ENCODE data around the gene PTGER1.
"Not testable (repeated sequence)": the region's sequence is repeated elsewhere in the genome, so short reads cannot be mapped to it uniquely, and the experiment has no call there.

The PTGER1 gene

GRCh38 chr19:14473073-14473977 is 1.8 kb downstream of the PTGER1 start:
- DNase-seq = no peak

- no peak for DNase-seq
Measured at GRCh38 chr19:14472202-14472938, 2.8 kb downstream of the PTGER1 start.

GRCh38 chr19:14471436-14472187 is 3.5 kb downstream of the PTGER1 start:
- DNase-seq = no peak

GRCh38 chr19:14470031-14470876 is 4.9 kb downstream of the PTGER1 start:
- DNase-seq = no peak

- DNase-seq = no peak
Measured at GRCh38 chr19:14467816-14468215, 7.3 kb downstream of the PTGER1 start.

- DNase-seq = no peak
Measured at GRCh38 chr19:14467391-14467790, 7.8 kb downstream of the PTGER1 start.

GRCh38 chr19:14463747-14464146 is 11.4 kb downstream of the PTGER1 start:
- DNase-seq = no peak

- DNase-seq = not testable (repeated sequence)
Measured at GRCh38 chr19:14462401-14462800, 12.8 kb downstream of the PTGER1 start.

GRCh38 chr19:14460935-14461334 is 14.2 kb downstream of the PTGER1 start:
- DNase-seq = no peak

GRCh38 chr19:14459703-14460102 is 15.5 kb downstream of the PTGER1 start:
- DNase-seq = no peak

- DNase-seq = not testable (repeated sequence)
Measured at GRCh38 chr19:14452303-14452702, 22.9 kb downstream of the PTGER1 start.

GRCh38 chr19:14450876-14451275 is 24.3 kb downstream of the PTGER1 start:
- DNase-seq = no peak

GRCh38 chr19:14450168-14450874 is 24.8 kb downstream of the PTGER1 start:
- no peak for DNase-seq

- DNase-seq = no peak
Measured at GRCh38 chr19:14449321-14449720, 25.8 kb downstream of the PTGER1 start.

GRCh38 chr19:14446336-14447036 is 28.7 kb downstream of the PTGER1 start:
- no peak for DNase-seq

GRCh38 chr19:14443632-14444216 is 31.4 kb downstream of the PTGER1 start:
- DNase-seq = no peak

GRCh38 chr19:14442891-14443631 is 32.1 kb downstream of the PTGER1 start:
- DNase-seq = no peak

GRCh38 chr19:14441041-14441938 is 33.9 kb downstream of the PTGER1 start:
- no peak for DNase-seq

- DNase-seq = no peak
Measured at GRCh38 chr19:14440049-14440448, 35.1 kb downstream of the PTGER1 start.
